Parathyroid adenoma (tissue), 2 donors: ENCODE data around the gene SIRT6.
"Not testable (repeated sequence)": the region's sequence is repeated elsewhere in the genome, so short reads cannot be mapped to it uniquely, and the experiment has no call there.

Experiments used
- H2AFZ ChIP-seq: fragments of 300-600 bp; sonication (generic); one replicate; pipeline ENCODE4 v1.7.0; 2017; ENCODE audit warnings: antibody characterized with exemption, mild to moderate bottlenecking
- H3K27ac ChIP-seq: fragments of 300-600 bp; sonication (generic); one replicate; pipeline ENCODE4 v1.7.0; 2017
- H3K27me3 ChIP-seq: fragments of 300-600 bp; sonication (generic); one replicate; pipeline ENCODE4 v1.7.0; 2017; ENCODE audit warnings: low read length; ENCODE audit not compliant: control insufficient read depth, insufficient read depth
- H3K36me3 ChIP-seq: fragments of 300-600 bp; sonication (generic); one replicate; pipeline ENCODE4 v1.7.0; 2017; ENCODE audit warnings: low read length; ENCODE audit not compliant: control insufficient read depth, insufficient read depth
- H3K4me1 ChIP-seq: fragments of 300-600 bp; sonication (generic); one replicate; pipeline ENCODE4 v1.7.0; 2017; ENCODE audit warnings: control low read depth
- H3K4me2 ChIP-seq: fragments of 300-600 bp; sonication (generic); one replicate; pipeline ENCODE4 v1.7.0; 2017; ENCODE audit warnings: low read length
- H3K4me3 ChIP-seq: fragments of 300-600 bp; sonication (generic); one replicate; pipeline ENCODE4 v1.7.0; 2017; ENCODE audit warnings: low read depth, low read length
- H3K79me2 ChIP-seq: fragments of 300-600 bp; sonication (generic); one replicate; pipeline ENCODE4 v1.7.0; 2017; ENCODE audit warnings: control low read depth
- H3K9ac ChIP-seq: fragments of 300-600 bp; sonication (generic); one replicate; pipeline ENCODE4 v1.7.0; 2017; ENCODE audit warnings: mild to moderate bottlenecking
- H3K9me3 ChIP-seq: fragments of 300-600 bp; sonication (generic); one replicate; pipeline ENCODE4 v1.7.0; 2017; ENCODE audit warnings: low read length; ENCODE audit not compliant: control insufficient read depth
- CTCF ChIP-seq: fragments of 300-600 bp; sonication (generic); IDR thresholded peaks from one replicate; pipeline ENCODE4 v1.7.0; 2017; ENCODE audit warnings: antibody characterized with exemption, mild to moderate bottlenecking
- donor health status: primary hyperparathyroidism.

Gene SIRT6

GRCh38 chr19:4182084-4182810 is at the start of gene SIRT6, which contains the start of gene ANKRD24:
Gene SIRT6, minus strand, starts transcription at chr19:4182563. Its CDS starts 24 bp downstream, at chr19:4182539.
Gene ANKRD24, plus strand, starts transcription at chr19:4182689. Its CDS starts 3,737 bp downstream, at chr19:4186426.
- TF ChIP-seq CTCF = no peak
- Histone ChIP-seq H3K9ac (peak within 1 kb of the TSS; percentile 95), H3K36me3 (no peaks in the 10 kb centered on the region), H3K79me2 (no peaks in the 10 kb centered on the region), H3K27ac (peak within 1 kb of the TSS; percentile 84), H2AFZ (peak within 1 kb of the TSS; percentile 95), H3K9me3 (no peaks in the 10 kb centered on the region), H3K4me2 (peak within 1 kb of the TSS; percentile 98), H3K4me3 (peak within 1 kb of the TSS; percentile 98), H3K27me3 (no peaks in the 10 kb centered on the region), H3K4me1 (peaks cover 9% of the 10 kb centered on the region)

GRCh38 chr19:4232139-4232538 is 49.8 kb upstream of the SIRT6 start:
- H3K4me3 ChIP-seq, H2AFZ ChIP-seq, H3K9ac ChIP-seq, H3K4me1 ChIP-seq, H3K27ac ChIP-seq, H3K79me2 ChIP-seq, H3K27me3 ChIP-seq, H3K9me3 ChIP-seq, H3K4me2 ChIP-seq, H3K36me3 ChIP-seq: not testable (repeated sequence)

GRCh38 chr19:4231521-4231920 is 49.2 kb upstream of the SIRT6 start:
- H3K27me3 ChIP-seq, H3K9me3 ChIP-seq, H3K9ac ChIP-seq: not testable (repeated sequence)

GRCh38 chr19:4230237-4230636 is 47.9 kb upstream of the SIRT6 start:
- not testable (repeated sequence) for H3K4me3 ChIP-seq, H3K4me2 ChIP-seq, H3K4me1 ChIP-seq, H3K27ac ChIP-seq, H3K79me2 ChIP-seq, H2AFZ ChIP-seq, H3K36me3 ChIP-seq, H3K9me3 ChIP-seq, H3K9ac ChIP-seq, H3K27me3 ChIP-seq

More at GRCh38 chr19:4231521-4231920, 49.2 kb upstream of the SIRT6 start:
- not testable (repeated sequence) for H3K27ac ChIP-seq, H2AFZ ChIP-seq, H3K36me3 ChIP-seq, H3K4me2 ChIP-seq, H3K4me1 ChIP-seq, H3K4me3 ChIP-seq, H3K79me2 ChIP-seq

GRCh38 chr19:4229179-4229931 is 47.0 kb upstream of the SIRT6 start, which contains the start of gene EBI3:
Gene EBI3, plus strand, starts transcription at chr19:4229523. Its CDS starts 28 bp downstream, at chr19:4229551.
- Histone ChIP-seq H3K4me3 (no peak within 1 kb of the TSS), H3K27ac (no peak within 1 kb of the TSS), H3K27me3 (no peaks in the 10 kb centered on the region), H3K4me2 (no peak within 1 kb of the TSS), H3K9me3 (no peaks in the 10 kb centered on the region), H3K9ac (no peak within 1 kb of the TSS), H3K36me3 (no peaks in the 10 kb centered on the region), H3K79me2 (no peaks in the 10 kb centered on the region), H2AFZ (no peak within 1 kb of the TSS), H3K4me1 (no peaks in the 10 kb centered on the region)
- TF ChIP-seq CTCF = no peak

GRCh38 chr19:4228765-4229178 is 46.4 kb upstream of the SIRT6 start:
- Histone ChIP-seq H3K4me3 (no peak overlapping the region), H3K4me1 (no peaks in the 10 kb centered on the region), H2AFZ (no peak overlapping the region), H3K9me3 (no peaks in the 10 kb centered on the region), H3K9ac (no peak overlapping the region), H3K4me2 (no peak overlapping the region), H3K27me3 (no peaks in the 10 kb centered on the region), H3K79me2 (no peaks in the 10 kb centered on the region), H3K27ac (no peak overlapping the region), H3K36me3 (no peaks in the 10 kb centered on the region)
- no peak for TF ChIP-seq CTCF
